ENCODE data around the gene KRTAP5-9. TPM values are rescaled to one million over a fixed set of nuclear protein-coding genes. Genes with fewer than 3 reads are reported as not detected.
"Not testable (repeated sequence)": the region's sequence is repeated elsewhere in the genome, so short reads cannot be mapped to it uniquely, and the experiment has no call there.

KRTAP5-9 gene, protein sequence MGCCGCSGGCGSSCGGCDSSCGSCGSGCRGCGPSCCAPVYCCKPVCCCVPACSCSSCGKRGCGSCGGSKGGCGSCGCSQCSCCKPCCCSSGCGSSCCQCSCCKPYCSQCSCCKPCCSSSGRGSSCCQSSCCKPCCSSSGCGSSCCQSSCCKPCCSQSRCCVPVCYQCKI
- not detected for total RNA-seq

DNA sequence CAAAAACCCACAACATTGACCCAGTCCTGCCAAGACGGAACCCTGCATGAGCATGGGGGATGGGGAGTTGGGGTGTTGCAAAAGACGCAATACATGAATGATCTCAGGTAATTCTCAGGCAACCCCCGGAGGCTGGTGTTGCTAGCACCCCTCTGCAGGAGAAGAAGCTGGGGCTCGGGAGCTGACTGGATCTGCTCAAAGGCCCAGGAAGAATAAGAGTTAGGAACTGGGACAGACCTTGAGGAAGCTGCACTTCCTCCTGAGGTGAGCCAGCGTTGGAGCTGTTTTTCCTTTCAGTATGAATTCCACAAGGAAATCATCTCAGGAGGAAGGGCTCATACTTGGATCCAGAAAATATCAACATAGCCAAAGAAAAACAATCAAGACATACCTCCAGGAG, at the start of gene KRTAP5-9:
Gene KRTAP5-9 (plus strand): TSS at position 301 of the 400 bp plus-strand sequence. CDS start 238 bp downstream, outside the sequence.
- no peak for DNase-seq

DNA sequence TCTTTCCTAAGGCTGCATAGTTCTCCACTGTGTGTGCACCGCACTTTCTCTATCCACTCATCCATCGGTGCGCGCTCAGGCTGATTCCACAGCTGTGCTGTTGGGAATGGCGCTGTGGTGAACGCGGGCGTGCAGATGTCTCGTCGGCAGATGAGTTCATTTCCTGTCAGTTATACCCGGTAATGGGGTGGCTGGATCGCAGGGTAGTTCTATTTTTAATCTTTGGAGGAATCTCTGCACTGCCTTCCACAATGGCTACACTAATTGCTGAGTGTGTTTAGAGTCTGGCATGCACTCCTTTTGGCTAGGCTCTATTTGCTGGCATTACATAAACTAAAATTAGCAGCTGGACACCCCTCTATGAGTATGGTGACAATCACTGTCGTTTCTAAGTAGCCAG, 49.1 kb upstream of the KRTAP5-9 start:
- no peak for DNase-seq

DNA sequence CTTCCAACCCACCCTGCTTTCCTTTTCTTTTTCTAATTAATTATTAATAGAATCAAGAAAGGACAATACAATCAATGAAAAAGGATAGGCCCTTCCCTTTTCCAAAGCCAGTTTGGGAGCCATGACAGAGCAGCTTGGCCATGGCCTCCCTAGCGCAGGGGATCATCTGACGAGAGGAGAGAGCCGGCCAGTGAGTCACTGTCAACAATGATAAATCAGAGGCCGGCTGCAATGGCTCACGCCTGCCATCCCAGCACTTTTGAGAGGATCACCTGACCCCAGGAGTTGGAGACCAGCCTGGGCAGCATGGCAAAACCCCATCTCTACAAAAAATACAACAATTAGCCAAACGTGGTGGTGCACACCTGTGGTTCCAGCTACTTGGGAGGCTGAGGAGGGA, 48.7 kb upstream of the KRTAP5-9 start:
- no peak for DNase-seq

DNA sequence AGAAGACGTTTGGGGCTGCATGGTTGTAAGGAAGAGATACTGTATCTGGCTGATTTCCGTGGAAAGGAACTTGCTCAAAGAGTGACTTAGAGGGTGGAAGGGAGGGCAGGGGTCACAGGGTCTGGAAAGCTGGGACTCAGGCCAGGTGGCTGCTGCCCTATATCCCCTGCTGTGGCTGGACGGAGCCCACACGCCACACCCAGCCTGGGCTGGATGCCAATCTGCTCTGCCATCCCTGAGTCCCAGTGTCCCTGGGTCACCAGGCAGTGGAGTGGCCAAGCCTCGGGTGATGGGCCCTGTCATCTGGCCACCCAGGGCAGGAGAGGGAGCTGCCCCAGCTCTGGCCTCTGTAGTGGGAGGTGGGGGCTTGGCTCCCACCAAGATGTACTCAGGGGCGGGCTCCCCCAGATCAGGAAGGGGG, 47.6 kb upstream of the KRTAP5-9 start:
- no peak for DNase-seq

DNA sequence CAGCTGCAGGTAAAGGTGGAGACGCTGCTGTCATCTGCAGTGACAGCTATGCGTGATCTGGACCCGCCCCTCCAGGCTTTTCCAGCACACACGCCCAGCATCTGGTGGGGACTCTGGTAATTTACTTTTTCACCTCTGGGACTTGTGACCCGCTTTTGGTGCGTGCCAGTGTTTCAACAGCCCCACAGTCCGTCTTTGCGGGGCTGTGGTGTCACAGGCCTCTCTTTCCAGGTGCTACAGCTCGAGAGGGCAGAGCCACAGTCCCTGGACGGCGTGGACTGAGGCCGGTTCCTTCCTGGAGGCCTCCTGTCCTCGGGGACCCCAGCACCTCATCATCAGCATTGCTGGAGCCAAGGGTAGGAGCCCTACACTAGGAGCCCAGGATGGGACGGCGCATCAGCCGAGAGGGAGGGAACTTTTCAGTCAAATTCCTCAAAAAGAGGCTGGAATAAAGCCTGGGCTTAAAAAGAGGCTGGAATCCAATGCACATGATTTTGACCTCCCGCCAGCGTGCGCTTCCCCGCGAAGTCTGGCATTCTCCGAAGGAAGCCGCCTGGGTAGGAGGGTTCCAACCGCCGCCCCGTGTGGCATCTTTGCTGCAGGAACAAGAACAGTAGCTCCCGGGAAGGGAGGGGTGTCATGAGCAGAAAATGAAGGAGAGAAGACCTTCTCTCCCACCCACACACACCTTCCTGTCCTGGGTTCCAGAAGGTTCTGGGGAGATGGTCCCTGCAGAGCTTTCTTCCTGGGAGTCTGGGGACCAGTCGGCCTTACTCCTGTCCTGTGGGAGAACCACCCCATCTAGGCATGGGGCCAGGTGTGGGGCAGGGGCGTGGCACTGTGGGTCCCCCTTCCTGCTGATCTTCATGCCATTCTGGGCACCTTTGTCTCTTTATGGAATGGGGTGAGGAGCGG, 46.9 kb upstream of the KRTAP5-9 start:
- DNase-seq = no peak

DNA sequence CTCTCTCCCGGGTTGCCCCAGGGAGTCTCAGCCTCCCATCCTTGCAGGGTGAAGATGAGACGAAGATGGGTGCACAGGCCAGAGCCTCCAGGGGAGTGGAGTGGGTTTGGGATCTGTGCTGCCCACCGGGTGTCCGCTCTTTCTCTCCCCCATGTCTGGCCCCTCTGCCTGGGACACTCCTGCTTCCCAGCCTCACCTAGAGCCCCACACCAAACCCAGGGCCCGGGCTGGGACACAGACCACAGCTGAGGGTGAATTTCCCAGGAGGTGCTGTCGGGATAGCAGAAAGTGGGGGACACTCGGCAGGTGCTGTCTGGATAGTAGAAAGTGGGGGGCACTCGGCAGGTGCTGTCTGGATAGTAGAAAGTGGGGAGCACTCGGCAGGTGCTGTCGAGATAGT, 46.2 kb upstream of the KRTAP5-9 start:
- DNase-seq = no peak

DNA sequence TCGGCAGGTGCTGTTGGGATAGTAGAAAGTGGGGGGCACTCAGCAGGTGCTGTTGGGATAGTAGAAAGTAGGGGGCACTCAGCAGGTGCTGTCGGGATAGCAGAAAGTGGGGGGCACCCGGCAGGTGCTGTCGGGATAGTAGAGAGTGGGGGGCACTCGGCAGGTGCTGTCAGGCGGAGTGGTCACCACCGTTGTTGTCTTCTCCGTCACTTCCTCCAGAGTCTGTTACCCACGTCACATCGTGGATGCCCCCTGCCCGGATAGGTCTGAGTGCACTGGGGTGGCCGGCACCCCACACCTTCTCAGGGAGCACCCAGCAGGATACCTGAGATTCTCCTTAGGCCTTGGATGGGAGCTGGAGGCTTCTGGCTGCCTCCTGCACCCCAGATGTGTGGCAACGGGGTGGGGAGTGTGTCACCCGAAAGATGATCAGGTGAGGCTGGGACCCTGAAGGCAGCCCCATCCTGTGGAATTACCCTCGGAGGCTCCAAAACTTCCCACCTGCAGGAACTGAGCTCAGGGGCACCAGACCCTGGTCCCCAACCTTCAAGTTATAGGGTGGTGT, 45.3 kb upstream of the KRTAP5-9 start:
- DNase-seq = no peak

DNA sequence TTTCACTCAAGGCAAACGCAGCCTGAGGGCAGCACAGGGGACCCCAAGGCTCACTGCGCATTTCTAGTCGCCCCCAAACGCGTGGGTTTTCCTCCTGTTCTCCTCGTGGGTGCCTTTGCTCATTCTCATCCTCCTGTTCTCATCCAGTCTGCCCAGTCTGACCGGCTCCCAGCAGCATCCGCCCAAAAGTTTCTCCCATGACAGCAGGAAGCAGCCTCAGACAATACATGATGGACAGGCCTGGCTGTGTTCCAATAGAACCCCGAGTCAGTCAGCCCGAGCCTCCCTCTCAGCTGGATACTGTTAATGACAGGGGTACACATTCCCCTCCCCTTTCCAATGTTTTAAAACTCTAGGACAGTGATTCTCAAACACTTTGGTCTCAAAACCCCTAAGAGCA, 43.7 kb upstream of the KRTAP5-9 start:
- no peak for DNase-seq

DNA sequence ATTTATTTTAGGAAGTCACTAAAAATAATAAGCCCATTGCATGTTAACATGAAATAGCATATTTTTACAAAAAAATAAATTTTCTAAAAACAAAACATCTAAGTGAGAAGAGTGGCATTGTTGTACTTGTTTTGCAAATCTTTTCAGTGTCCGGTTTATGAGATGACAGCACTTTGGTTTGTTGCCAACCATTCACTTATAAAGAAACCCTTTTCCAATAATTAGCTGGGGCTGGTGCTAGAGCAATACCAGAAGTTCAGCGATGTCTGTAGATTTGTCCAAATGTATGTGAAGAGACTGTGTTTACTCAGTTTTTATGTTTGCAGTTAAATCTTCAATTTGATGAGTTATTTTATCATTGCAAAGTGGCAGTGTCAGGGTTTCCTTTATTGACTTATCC, 43.2 kb upstream of the KRTAP5-9 start:
- DNase-seq = no peak

DNA sequence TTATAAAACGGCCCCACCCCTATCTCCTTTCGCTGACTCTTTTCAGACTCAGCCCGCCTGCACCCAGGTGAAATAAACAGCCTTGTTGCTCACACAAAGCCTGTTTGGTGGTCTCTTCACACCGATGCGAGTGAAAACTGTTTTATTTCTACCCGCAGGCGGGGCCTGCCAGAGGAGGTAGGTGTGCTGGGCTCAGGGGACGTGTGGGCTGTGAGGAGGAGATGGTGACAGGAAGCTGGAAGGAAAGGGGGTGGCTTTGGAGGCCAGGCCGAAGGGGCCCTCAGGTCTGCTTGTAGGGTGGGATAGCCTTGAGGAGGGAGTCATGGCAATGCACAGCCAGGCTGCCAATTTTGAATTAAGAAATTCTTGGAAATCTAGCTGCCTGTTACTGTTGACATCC, 42.4 kb upstream of the KRTAP5-9 start:
- no peak for DNase-seq

DNA sequence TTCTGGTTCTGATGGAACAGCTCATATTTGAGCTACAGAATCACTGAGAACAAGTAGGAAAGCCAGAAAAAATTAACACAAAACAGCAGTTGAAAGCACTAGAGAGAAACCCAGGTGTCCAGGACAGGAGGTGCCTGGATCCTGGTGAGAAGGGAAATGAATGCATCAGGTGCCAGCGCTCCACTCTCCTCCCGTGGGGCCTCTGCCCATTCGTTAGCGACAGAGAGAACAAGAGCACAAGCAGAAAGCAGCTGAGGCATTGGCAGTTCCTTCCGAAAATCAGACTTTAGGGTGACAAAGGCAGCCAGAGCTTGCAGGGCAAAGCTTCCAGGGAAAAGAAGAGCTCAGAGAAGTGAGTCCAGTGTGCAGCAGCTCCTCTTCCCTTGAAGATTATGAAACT, 41.1 kb upstream of the KRTAP5-9 start:
- no peak for DNase-seq

DNA sequence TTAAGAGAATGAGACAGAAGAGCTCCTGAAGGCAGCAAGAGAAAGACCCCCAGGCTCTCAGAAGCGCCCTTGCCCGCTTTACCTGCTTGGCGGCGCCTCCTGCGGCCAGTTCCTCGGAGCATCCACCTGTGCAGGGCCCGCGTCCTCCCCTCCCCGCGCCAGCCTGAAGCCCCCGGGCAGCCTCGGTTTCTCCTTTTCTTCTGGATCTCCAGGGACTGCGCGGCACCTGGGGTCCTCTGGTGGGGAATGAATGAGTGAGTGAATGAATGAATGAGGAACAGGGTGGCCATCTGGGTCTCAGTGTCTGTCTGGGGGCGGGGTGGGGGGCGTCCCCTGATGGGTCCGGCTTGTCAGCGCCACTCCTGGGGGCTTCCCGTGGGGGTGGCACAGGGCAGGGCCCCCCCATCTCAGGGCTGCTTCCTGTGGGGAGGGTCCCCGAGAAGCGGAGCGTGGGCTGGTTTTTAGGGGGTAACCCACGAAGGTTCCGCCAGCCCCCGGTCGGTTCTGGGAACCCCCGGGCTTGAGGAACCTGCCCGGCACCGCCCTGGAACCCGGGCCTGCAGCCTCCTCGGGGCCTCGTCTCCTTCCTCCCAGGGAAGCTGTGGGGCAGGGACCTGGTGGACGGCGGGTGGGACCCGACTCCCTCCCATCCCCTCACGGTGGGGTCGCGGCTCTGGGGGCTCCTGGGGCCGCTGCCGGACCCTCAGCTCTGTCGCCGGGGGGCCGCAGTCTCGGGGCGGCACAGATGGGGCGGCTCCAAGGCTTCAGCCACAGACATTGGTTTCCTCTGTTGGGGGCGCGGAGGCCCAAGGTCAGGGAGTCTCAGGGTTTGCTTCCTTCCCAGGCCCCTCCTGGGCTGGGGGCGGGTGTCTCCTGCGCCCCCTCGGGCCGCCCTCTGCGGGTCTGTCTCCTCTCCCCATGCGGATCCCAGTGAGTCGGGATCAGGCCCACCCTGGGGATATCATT, 29.4 kb upstream of the KRTAP5-9 start:
- DNase-seq = no peak

DNA sequence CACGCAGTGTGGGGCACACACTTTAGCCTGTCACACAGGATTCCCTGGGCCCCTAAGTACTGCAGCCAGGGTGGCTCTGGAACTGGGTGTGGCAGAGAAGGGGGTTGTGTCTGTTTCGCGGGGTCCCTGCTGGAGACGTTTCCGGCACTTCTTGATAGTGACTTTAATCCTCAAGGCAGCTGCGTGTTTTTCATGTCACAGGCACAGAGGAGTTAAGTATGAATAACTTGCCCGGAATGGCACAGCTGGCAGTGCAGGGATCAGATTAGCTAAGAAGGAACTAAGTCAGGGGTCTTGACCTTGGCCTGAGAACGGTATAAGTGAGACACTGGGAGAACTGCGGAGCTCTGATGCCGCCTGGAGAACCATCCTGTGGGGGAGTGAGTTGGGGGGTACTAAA, 28.7 kb upstream of the KRTAP5-9 start:
- no peak for DNase-seq

DNA sequence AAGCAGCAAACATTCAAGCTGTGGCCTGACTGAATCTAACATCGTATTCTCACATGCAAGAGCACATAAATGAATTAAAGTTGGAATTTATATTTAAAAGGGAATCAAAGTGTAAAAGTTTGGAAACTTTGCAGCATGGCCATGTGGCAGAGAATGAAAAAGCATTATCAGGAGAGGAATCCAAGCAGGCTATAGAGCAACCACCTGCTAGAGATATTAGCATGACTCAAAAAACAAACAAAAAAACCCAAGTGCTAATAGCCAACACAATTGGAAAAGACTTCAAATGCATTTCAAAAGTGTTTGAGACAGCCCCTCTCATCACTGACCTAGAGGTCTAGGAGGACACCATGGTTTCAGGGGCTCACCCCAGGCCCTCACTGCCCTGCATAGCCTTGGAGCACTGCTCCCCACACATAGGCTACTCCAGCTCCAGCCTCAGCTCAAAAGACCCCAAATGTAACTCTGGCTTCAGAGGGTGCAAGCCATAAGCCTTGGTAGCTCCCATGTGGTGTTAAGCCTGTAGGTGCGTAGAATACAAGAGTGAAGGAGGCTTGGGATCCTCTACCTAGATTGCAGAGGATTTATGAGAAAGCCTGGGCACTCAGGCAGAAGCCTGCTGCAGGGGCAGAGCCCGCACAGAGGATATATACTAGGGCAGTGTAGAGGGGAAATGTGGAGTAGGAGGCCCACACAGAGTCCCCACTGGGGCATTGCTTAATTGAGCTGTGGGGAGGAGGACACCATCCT, 22.9 kb upstream of the KRTAP5-9 start:
- DNase-seq = no peak

DNA sequence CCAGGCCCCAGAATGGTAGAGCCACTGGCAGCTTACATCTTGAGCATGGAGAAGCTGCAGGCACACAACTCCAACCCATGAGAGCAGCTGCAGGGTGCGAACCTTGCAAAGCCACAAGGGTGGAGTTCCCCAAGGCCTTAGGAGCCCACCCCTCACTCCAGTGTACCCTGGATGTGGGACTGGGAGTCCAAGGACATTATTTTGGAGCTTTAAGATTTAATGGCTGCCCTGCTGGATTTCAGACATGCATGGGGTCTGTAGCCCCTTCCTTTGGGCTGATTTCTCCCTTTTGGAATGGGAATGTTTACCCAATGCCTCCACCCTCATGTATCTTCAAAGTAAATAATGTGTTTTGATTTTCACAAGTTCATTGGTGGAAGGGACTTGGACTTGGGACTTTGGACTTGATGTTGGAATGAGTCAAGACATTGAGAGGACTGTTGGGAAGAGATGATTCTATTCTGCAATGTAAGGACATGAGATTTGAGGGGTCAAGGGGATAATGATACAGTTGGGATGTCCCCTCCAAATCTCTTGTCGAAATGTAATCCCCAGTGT, 22.2 kb upstream of the KRTAP5-9 start:
- DNase-seq = no peak

DNA sequence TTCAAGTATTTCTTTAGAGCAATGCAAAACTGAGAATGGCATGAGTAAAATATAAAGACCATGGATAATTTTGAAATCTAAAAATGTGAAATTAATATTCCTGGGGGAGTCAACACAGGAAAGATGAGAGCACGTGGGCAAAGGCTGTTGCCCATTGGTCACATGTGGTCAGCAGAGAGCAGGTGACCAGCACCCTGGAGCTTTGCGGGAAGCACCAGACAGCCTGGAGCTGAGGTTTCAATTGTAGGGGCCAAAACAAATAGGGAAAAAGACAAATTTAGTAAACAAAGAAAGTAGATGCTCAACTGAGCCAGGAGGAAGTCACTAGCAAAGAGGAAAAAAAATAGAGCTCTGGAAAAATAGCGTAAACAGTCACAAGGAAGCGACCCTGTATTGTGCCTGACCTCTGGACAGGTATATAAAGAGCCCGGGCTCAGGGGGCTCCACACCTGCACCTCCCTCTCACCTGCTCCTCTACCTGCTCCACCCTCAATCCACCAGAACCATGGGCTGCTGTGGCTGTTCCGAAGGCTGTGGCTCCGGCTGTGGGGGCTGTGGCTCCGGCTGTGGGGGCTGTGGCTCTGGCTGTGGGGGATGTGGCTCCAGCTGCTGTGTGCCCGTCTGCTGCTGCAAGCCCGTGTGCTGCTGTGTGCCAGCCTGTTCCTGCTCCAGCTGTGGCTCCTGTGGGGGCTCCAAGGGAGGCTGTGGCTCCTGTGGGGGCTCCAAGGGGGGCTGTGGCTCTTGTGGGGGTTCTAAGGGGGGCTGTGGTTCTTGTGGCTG, 21.2 kb upstream of the KRTAP5-9 start, which contains the start of gene KRTAP5-7:
Gene KRTAP5-7 (plus strand): TSS at position 472 of the 780 bp plus-strand sequence. CDS start 34 bp downstream, at position 506.
- not testable (repeated sequence) for DNase-seq

DNA sequence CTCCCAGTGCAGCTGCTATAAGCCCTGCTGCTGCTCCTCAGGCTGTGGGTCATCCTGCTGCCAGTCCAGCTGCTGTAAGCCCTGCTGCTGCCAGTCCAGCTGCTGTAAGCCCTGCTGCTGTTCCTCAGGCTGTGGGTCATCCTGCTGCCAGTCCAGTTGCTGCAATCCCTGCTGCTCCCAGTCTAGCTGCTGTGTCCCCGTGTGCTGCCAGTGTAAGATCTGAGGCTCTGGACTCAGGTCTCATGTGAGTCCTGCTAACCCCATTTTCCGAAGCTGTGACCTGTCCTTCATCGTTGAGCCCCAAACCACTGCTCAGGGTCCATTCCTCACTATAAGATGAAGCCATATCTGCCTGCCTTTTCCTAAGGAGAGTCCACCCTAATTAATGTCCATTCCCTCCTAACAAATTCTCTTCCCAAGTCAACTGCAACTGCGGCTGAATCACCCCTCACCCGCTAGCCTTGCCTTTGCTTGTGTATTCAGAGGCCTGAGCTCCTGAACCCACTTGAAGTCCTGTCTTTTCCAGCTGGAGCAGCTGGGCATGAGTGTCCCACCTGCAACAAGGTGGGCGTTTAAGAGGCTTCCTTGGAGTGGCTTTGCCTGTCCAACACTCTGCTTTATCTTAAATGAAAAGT, 20.5 kb upstream of the KRTAP5-9 start:
- DNase-seq = no peak

DNA sequence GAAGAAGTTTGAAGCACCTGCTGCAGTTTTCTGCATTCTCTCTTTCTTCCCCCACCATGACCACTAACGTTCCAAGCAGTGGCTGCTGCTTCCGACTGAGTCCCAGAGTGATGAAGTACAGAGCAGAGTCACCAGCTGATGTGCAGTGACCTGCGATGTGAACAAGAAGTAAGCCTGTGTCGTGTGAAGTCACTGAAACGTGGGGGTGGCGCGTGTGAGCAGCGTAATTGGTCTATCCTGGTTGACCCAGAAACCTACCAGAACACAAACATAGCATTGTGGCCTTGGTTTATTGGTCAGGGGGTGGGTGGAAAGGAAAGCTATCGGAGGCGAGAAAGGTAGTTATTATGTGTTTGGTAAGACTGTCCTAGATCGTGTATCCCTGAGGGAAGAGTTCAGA, 17.6 kb upstream of the KRTAP5-9 start:
- no peak for DNase-seq

DNA sequence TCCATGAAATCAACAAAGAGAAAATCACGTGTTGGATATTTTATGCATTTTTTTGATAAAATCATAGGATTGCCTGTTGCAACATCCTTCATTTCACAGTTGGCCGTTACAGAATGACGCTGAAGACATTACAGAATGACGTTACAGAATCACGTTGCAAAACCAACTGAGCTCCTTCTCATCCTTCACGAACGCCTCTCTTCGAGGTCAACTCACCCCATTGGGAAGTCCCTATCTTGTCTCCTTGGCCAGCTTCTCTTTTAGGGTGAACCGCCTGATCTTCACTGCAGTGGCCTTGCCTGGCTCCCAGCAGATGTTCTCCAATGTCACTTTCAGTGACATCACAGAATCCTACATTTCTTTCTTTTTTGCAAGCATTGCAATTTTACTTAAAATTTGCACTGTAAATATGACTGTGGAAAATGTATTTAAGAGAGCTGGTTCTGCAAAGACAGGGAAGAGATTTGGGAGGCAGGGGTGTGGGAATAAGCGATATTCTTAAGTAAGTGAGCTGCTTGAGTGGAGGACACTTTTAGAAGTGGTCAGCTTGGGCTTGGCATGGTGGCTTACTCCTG, 16.1 kb upstream of the KRTAP5-9 start:
- no peak for DNase-seq
